GM19467 (cell line): ENCODE data around the gene SLC48A1.

ENCODE experiments used
- ATAC-seq: cut with Tn5 transposase; IDR thresholded peaks from one replicate; pipeline ENCODE4 v1.9.1; 2021; ENCODE audit warnings: mild to moderate bottlenecking, moderate library complexity; ENCODE audit not compliant: unreplicated experiment

Gene SLC48A1

GRCh38 chr12:47744005-47744651, 28.9 kb upstream of the SLC48A1 start:
- no peak for ATAC-seq

GRCh38 chr12:47744778-47745436, 28.1 kb upstream of the SLC48A1 start:
- ATAC-seq, result no peak

- ATAC-seq, result no peak
Measured at GRCh38 chr12:47745485-47746041, 27.5 kb upstream of the SLC48A1 start.

DNA sequence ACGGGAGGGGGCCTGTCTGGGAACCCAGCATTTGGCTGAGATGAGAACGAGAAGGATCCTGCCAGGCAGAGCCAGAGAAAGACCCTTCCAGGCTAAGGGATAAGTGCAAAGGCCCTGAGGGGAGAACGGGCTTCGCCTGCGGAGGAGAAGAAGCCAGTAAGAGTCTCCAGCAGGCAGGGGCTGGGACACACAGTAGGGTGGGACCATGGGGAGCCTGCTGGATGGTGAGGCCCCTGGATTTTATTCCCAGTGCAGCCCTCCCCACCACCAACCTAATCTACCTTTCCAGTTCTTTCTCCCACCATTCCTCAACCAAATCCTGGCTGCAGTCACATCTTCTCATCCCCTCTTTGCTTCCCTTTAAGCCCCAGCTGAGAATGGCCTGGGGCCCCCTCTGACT, 27.0 kb upstream of the SLC48A1 start:
- no peak for ATAC-seq

GRCh38 chr12:47746523-47746922, 26.5 kb upstream of the SLC48A1 start:
- ATAC-seq, result no peak

GRCh38 chr12:47747126-47747525, 25.9 kb upstream of the SLC48A1 start:
- ATAC-seq, result no peak

GRCh38 chr12:47747596-47748506, 25.2 kb upstream of the SLC48A1 start:
- no peak for ATAC-seq

DNA sequence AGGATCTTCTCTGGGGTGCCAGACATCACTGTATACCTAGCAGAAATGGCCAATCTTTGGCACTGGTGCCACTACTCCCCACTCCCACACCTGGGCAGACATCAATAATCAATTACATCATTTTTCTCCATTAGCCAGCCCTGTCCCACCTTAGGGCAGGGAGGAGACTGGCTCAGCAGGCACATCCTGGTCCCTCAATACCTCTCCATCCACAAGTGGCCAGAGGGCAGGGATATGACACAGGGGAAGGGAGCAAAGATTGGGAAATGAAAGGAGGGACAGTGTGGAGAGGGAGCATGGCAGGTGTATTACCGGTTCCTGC, 24.6 kb upstream of the SLC48A1 start:
- ATAC-seq, result no peak

DNA sequence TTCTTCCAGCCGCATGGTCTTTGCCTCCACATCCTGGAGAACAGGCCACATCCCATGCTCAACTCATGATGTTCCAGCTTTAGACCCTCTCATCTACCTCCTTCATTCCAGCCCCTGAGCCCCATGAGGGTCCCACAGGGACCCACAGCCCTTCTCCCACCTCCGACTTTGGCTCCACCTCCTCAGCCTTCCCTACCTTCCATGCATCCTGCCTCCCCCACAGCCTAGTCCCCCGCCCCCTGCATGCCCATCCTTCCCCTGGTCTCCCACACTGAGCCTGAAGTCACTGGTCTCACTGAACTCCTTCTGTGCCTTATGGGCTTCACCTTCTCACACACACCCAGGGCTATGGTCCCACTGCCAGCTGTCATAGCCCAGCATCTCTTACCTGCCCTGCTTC, 24.1 kb upstream of the SLC48A1 start:
- ATAC-seq, result no peak

DNA sequence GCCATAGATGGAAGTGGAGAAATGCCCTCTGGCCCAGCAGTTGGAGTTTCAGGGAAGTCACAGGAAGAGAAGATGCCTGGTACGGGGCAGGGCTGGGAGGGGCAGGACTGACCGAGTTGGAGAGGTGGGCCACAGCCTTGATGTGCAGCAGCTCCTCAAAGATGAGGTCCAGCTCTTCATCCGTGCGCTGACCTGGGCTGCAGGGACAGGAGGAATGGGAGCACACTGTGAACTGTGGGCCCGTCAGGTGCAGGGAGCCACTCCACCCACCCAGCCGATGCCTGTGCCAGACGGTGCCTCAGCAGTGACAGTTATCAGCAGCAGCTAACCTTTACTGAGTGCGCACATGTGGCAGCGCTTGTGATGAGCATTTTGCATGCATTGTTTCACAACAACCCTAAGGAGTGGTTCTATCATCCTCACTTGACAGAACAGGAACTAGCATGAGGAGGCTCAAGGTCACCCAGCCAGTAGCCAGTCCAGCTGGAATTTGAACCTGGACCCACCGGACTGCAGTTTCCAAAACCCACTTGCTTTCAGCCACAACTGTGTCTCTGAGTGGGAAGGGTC, 22.7 kb upstream of the SLC48A1 start:
- ATAC-seq, result no peak

DNA sequence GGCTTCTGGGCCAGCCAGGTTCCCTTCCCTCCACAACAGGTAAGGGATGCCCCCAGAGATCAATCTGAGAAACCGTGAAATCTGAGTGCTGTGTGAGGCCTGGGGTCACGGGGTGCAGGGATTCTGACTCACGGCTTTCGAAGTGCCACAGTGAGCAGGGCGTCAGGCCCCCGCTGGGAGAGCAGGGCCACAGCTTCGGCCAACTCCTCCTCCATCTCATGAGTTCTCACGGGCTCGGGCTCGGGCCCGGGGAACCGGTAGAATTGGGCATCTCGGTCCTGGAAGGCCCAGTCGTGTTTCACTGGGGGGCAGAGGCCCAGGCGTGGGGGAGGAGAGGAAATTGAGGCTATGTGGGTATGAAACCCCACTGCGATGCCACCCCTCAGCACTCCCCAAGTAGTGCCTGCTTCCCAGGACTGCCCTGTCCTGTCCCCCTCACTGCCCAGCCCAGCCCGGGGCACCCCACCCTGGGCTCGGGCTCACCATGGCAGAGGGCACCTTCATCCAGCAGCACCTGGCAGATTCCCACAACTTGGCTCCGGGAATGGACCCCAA, 22.0 kb upstream of the SLC48A1 start:
- no peak for ATAC-seq

DNA sequence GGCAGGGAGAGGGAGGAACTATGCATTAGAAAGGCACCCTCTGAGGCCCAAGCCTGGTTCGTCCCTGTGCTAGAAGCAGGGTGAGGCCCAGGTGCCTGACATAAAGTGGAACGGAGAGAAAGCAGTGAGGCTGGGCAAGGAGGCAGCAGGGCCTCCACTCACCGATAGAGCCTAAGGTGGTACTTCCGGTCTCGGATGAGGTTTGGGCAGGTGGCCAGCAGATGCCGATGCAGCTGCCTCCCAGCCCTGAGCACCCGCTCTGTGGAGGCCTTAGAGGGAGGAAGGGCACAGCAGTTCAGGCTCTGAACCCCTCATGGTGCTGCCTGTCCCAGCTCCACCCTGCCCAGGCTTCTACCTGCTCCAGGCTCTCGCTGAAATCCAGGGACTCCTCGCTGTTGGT, 21.5 kb upstream of the SLC48A1 start:
- no peak for ATAC-seq

DNA sequence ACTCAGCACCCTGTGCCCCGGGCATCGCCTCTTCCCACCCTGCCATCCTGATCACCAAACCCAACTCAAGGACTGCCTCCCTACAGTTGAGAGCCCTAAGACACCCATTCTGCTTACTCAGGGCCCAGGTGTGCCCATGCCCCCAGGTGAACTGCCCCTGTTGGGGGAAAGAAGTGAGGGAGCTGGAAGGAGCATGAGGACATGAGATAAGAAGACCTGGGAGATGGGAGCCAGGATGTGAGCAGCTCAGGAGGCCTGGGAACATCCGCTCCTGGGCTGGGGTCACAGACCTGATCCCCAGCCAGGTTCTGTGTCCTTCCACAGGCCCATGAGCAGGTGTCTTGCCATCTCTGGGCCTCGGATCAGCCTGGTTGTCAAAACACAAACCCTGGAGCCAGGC, 20.9 kb upstream of the SLC48A1 start:
- ATAC-seq, result no peak

GRCh38 chr12:47752552-47752951, 20.5 kb upstream of the SLC48A1 start:
- no peak for ATAC-seq

- peak; percentile 38 for ATAC-seq
Measured at GRCh38 chr12:47753021-47754001, 19.7 kb upstream of the SLC48A1 start.

DNA sequence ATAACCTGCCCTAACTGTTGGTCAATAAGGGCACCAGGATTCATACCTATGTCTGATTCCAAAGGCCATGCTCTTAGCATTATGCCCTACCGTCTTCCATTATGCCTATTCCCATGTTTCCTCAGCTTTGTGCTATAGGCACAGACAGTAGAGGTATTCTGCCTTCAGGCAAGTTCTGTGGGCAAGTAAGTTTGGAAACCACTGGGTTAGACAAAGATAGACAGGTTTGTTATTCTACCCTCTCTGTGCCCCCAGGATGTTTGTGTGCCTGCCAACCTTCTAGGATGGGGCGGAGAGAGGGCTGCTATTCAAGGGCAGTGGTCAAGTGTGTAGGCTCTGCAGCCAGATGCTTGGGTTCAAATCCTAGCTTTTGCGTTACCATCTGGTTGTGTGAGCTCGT, 18.9 kb upstream of the SLC48A1 start:
- ATAC-seq, result no peak

DNA sequence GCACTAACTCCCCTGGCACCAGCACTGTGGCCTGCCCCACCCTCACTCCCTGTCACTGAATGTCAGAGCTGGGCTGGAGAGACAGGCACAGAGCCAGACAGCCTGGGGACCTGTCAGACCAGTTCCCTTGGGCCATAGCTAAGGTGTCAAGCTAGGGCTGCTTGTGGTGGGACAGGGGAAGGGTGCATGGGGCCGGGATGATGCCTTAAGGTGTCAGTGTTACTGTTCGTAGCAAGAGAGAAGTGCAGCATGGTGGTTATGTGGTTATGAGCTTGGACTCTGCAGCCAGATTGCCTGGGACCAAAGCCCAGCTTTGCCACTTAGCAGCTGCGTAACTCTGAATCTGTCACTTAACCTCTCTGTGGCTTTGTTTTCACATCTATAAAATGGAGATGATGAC, 18.2 kb upstream of the SLC48A1 start:
- ATAC-seq, result no peak

DNA sequence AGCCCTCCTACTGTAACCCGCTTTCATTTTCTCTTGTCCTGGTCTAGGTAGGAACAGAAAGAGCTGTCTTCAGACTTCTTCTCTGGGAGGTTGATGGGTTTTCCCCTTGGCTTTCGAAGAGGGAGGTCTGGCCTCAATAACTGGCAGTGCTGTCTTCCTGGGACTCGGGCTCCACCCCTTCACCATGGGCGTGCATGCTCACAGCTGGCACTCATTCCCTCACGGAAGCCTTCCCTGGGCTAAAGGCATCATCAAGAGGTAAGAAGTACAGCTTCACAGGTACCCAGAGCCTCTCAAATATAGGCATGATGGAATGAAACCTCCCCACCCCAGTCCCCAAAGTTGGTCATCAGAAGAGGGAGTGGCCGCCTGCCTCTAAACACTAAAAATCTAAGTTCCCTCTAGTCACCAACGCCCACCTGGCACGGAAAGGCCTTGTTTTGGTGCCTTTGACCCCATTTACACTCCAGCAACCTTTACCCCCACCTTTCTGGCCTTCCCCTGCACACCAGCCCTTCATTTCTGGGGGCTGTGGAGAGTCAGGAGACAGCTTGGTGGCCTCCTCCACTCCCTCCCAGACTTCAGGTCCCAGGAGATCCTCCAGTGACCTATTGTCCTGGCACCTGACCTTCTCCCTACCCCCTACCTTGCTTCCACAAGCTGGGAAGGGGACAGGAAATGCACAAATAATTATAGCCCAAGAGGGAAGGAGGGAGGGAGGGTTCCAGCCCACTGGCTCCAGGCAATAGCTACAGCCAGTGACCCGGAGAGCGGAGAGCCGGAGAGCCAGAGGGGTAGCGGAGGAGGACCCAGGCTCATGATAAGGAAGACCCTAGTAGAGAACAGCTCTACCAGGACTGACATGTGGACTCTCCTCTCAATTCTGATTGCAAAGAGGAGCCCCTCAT, 17.1 kb upstream of the SLC48A1 start:
- peak; percentile 50 for ATAC-seq

DNA sequence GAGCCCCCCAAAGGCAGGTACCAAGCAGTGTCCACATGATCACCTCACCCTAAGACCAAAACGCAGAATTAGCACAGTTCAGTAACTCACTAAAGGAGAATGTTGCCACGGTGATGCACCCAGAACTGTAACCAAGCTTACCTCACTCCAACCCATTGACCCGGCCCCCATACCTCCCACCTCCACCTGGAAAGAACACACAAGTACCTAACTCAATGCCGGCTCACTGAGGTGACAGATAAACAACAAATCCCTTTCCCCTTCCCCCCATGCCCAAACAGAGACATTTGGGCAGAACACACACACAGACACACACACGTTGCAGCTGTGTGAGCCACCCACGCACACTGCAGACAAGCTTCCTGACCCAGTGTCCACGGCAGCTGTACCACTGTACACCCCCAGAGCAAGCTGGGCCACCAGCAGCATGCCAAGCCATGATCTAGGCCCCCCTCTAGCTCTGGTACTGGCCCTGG, 15.6 kb upstream of the SLC48A1 start:
- no peak for ATAC-seq
